Osteocyte (in vitro differentiated cells): ENCODE data around the gene ESPN. TPM values are rescaled to one million over a fixed set of nuclear protein-coding genes. Genes with fewer than 3 reads are reported as not detected.
A peak's percentile ranks its signal among the peaks of the same experiment; 100 is the strongest.

ENCODE experiments used
- DNase-seq: peaks from one replicate; pipeline ENCODE4 v3.0.0; 2021; ENCODE audit warnings: mixed read lengths; ENCODE audit not compliant: unreplicated experiment; ENCODE audit errors: extremely low spot score
- H3K27ac Mint-ChIP-seq: one replicate; pipeline ENCODE4 v1.8.0; 2021; ENCODE audit warnings: mild to moderate bottlenecking, mixed read lengths; ENCODE audit not compliant: unreplicated experiment
- H3K27me3 Mint-ChIP-seq: one replicate; pipeline ENCODE4 v1.8.0; 2021; ENCODE audit warnings: mixed read lengths; ENCODE audit not compliant: unreplicated experiment
- H3K36me3 Mint-ChIP-seq: one replicate; pipeline ENCODE4 v1.8.0; 2021; ENCODE audit warnings: mixed read lengths; ENCODE audit not compliant: unreplicated experiment
- H3K4me1 Mint-ChIP-seq: one replicate; pipeline ENCODE4 v1.8.0; 2021; ENCODE audit warnings: mixed read lengths; ENCODE audit not compliant: unreplicated experiment
- H3K4me3 Mint-ChIP-seq: one replicate; pipeline ENCODE4 v1.8.0; 2021; ENCODE audit warnings: mild to moderate bottlenecking, moderate library complexity, mixed read lengths; ENCODE audit not compliant: unreplicated experiment
- H3K9me3 Mint-ChIP-seq: one replicate; pipeline ENCODE4 v1.8.0; 2021; ENCODE audit warnings: mixed read lengths; ENCODE audit not compliant: unreplicated experiment
- total RNA-seq: library from RNA; stranded (reverse); gene quantifications from 2 replicates; pipeline ENCODE4 v1.2.1, GENCODE V29; 2021
- TF ChIP-seq, protein P1 (sequence below): fragments of 200-600 bp; sonication (generic); IDR thresholded peaks from 2 replicates; pipeline ENCODE4 v1.5.0; 2021; ENCODE audit warnings: antibody characterized with exemption, mild to moderate bottlenecking, moderate library complexity

Gene ESPN
- total RNA-seq, 1 donor from 2014 or later, result not detected

DNA sequence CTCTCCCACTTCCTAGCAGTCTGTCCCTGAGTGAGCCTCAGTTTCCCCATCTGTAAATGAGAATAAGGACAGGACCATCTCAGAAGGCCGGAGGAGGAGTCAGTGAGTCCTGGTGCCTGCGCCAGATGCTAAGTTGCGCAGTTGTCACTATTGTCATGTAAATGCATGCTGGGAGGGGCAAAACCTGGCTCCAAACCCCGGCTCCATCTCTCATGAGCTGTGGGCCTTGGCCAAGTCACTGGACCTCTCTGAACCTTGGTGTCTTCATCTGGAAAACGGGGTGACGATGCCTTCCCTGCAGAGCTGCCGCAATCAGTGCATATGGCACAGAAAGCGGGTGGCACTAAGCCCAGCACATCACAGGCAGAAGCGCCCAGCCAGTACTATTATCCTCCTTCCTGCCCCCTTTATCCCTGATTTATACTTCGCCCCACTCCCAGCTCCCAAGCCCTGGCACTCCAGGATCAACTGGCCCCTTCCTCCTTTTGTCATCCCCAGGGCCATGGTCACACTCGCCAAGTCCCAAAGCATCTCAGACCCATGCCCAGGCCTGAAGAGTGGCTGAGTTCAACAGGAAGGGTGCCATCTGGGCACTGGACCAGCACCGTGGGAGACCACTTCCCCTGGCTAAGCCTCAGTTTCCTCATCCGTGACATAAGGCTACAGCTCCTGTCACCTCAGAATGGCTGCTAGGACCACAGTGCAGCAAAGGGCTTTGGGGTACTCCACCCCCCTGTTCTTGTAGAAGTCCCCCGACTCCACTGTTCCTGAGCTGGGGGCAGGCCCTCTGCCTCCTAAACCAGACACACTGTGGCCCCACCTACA, 71.2 kb downstream of the ESPN start:
- Mint-ChIP-seq H3K36me3 (no peaks in the 10 kb centered on the region), H3K4me3 (peak overlapping the region; percentile 74), H3K9me3 (no peaks in the 10 kb centered on the region), H3K4me1 (peaks cover 65% of the 10 kb centered on the region), H3K27me3 (no peaks in the 10 kb centered on the region), H3K27ac (peak overlapping the region; percentile 60)
- TF ChIP-seq, protein P1, sequence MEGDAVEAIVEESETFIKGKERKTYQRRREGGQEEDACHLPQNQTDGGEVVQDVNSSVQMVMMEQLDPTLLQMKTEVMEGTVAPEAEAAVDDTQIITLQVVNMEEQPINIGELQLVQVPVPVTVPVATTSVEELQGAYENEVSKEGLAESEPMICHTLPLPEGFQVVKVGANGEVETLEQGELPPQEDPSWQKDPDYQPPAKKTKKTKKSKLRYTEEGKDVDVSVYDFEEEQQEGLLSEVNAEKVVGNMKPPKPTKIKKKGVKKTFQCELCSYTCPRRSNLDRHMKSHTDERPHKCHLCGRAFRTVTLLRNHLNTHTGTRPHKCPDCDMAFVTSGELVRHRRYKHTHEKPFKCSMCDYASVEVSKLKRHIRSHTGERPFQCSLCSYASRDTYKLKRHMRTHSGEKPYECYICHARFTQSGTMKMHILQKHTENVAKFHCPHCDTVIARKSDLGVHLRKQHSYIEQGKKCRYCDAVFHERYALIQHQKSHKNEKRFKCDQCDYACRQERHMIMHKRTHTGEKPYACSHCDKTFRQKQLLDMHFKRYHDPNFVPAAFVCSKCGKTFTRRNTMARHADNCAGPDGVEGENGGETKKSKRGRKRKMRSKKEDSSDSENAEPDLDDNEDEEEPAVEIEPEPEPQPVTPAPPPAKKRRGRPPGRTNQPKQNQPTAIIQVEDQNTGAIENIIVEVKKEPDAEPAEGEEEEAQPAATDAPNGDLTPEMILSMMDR, result no peak
- no peak for DNase-seq

DNA sequence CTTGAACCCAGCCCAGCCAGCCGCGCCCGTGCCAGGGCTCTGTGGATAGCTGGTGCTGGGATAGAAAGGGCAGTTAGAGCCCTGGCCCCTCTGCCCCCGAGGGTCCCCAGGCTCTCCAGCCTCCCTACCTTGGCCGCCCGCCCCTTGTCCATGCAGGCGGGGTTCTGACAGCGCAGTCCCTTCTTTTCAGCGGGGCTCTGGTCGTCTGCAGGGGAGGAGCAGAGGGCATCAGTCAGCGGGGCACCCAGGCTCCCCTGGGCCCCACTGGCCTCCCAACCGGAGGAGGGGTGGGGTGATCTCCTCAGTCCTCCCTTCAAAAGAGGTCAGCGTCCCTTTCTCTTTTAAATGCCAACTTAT, 71.8 kb downstream of the ESPN start:
- Mint-ChIP-seq H3K36me3 (no peaks in the 10 kb centered on the region), H3K27me3 (no peaks in the 10 kb centered on the region), H3K4me3 (peak overlapping the region; percentile 74), H3K27ac (peak overlapping the region; percentile 60), H3K9me3 (no peaks in the 10 kb centered on the region), H3K4me1 (peaks cover 67% of the 10 kb centered on the region)
- no peak for DNase-seq
- TF ChIP-seq, protein P1, result no peak

DNA sequence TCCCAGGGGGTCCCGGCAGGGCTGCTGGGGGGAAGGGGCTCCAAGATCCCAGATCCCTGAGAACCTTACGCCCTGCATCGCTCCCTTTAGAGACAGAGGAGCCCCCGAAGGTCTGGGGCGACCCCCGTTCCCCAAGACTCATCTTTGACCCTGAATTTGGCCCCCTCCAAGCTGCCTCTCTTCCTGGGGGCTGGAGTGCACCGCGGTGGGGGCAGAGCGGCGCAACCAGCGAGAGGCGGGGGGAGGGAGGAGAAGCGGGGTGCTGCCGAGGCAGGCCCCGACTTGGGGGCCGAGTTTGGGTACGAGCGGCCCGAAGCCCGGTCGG, 72.3 kb downstream of the ESPN start:
- H3K4me3 Mint-ChIP-seq, result peak overlapping the region; percentile 74
- H3K36me3 Mint-ChIP-seq, result no peaks in the 10 kb centered on the region
- TF ChIP-seq, protein P1, result no peak
- peak overlapping the region; percentile 60 for H3K27ac Mint-ChIP-seq
- peaks cover 67% of the 10 kb centered on the region for H3K4me1 Mint-ChIP-seq
- DNase-seq, result no peak
- H3K9me3 Mint-ChIP-seq, result no peaks in the 10 kb centered on the region
- H3K27me3 Mint-ChIP-seq, result no peaks in the 10 kb centered on the region

DNA sequence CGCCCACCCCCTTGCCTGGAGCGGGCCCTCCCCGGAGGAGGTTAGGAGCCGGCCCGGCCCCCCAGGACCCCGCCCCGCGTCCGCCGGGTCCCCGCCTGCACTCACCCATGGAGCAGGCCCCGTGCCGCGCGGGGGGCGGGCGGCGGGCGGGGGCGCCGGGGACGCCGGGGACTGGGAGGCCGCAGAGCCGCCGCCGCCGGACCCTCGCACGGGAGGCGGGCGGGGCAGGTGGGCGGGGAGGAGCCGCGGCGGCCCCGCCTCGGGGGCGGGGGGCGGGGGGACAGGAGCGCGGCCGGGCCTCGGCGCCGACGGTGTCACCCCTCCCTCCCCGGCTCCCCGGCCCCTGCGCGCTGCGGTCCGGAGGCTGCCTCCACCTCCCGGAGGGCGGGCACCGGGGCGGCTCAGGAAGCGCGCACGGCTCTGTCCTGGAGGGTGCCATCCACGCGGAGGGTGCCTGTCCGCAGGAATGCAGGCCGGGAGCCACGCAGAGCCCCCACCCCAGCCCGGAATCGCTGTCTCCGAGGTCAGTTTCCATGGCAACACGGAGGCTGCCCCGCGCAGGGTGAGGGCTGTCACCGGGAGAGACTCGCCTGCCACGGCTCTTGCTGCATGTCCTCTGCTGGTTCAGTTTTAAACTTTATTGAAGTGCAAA, 72.8 kb downstream of the ESPN start:
- H3K27ac Mint-ChIP-seq, result peak overlapping the region; percentile 50

More for the DNA sequence above, 72.8 kb downstream of the ESPN start:
- H3K9me3 Mint-ChIP-seq, result no peaks in the 10 kb centered on the region
- no peak for DNase-seq
- H3K4me3 Mint-ChIP-seq, result peak overlapping the region; percentile 74
- H3K27me3 Mint-ChIP-seq, result no peaks in the 10 kb centered on the region
- TF ChIP-seq, protein P1, result no peak
- H3K36me3 Mint-ChIP-seq, result no peaks in the 10 kb centered on the region
- H3K4me1 Mint-ChIP-seq, result peaks cover 67% of the 10 kb centered on the region
